Neural progenitor cell (in vitro differentiated cells): Measurements from ENCODE around the gene CAMK1G.

Experiments
- EZH2 ChIP-seq: fragments of 200-600 bp; sonication (generic); IDR thresholded peaks from 2 replicates; pipeline ENCODE4 v1.6.1; 2017; ENCODE audit warnings: antibody characterized with exemption, mild to moderate bottlenecking, moderate library complexity
- EZH2phosphoT487 ChIP-seq: fragments of 200-600 bp; sonication (generic); IDR thresholded peaks from 2 replicates; pipeline ENCODE4 v1.6.1; 2017; ENCODE audit warnings: antibody characterized with exemption
- TF ChIP-seq, protein P1 (sequence below): fragments of 200-600 bp; sonication (generic); IDR thresholded peaks from 2 replicates; pipeline ENCODE4 v1.5.1; 2017; ENCODE audit warnings: antibody characterized with exemption, mild to moderate bottlenecking

DNA sequence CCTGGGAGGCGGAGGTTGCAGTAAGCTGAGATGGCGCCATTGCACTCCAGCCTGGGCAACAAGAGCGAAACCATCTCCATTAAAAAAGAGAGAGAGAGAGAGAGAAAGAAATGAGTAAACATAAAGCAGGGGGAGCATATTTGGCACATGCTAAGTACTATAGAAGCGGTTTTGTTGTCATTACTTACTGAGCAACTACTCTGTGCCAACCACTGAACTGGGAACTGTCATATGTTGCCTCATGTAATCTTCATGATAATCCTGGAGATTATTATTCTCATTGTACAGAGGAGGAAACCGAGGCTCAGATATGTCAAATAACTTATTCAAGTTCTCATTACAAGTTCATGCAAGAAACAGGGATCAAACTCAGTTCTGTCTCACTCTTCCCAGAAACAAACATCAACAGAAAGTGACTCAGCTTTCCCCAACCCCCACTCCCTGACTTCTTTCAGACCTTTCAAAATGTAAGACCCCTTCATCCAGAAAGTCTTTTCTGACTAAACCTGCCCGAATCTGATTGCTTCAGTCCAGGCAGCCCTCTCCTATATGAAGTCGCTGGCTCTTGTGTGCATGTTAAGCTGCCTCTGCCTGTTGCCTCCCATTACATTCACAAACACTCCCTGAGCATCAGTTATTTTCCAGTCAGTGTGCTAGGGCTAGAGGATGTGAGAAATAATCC, 45.2 kb downstream of the CAMK1G start:
- TF ChIP-seq, protein P1, sequence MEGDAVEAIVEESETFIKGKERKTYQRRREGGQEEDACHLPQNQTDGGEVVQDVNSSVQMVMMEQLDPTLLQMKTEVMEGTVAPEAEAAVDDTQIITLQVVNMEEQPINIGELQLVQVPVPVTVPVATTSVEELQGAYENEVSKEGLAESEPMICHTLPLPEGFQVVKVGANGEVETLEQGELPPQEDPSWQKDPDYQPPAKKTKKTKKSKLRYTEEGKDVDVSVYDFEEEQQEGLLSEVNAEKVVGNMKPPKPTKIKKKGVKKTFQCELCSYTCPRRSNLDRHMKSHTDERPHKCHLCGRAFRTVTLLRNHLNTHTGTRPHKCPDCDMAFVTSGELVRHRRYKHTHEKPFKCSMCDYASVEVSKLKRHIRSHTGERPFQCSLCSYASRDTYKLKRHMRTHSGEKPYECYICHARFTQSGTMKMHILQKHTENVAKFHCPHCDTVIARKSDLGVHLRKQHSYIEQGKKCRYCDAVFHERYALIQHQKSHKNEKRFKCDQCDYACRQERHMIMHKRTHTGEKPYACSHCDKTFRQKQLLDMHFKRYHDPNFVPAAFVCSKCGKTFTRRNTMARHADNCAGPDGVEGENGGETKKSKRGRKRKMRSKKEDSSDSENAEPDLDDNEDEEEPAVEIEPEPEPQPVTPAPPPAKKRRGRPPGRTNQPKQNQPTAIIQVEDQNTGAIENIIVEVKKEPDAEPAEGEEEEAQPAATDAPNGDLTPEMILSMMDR, result no peak
- TF ChIP-seq EZH2phosphoT487 (no peak), EZH2 (no peak)
